ENCODE measurements around the gene ARFRP1. TPM values are rescaled to one million over a fixed set of nuclear protein-coding genes. Genes with fewer than 3 reads are reported as not detected.

Gene ARFRP1
- 10 to 100 TPM; 31.7 to 63.8 (median 42.0) TPM for total RNA-seq
- 10 to 100 TPM; 18.8 to 75.9 (median 52.2) TPM for polyA plus RNA-seq
- long read RNA-seq, donor 1, transcript ARFRP1-214 (8 exons, 2,559 nt) = major isoform, 7 of 32 reads
- long read RNA-seq, donor 1, partial matches to known transcripts = 13 of 32 reads
- long read RNA-seq, donor 1, other reads (novel, unspliced or antisense) = 7 of 32 reads
- long read RNA-seq, donor 2, partial matches to known transcripts = 9 of 11 reads
- long read RNA-seq, donor 2, other reads (novel, unspliced or antisense) = 0 of 11 reads
- long read RNA-seq, donor 3, transcript ARFRP1-214 (8 exons, 2,559 nt) = major isoform, 5 of 13 reads
- long read RNA-seq, donor 3, partial matches to known transcripts = 0 of 13 reads
- long read RNA-seq, donor 3, other reads (novel, unspliced or antisense) = 5 of 13 reads
- long read RNA-seq, donor 4, transcript ARFRP1-214 (8 exons, 2,559 nt) = major isoform, 13 of 41 reads
- long read RNA-seq, donor 4, partial matches to known transcripts = 6 of 41 reads
- long read RNA-seq, donor 4, other reads (novel, unspliced or antisense) = 18 of 41 reads
- long read RNA-seq, donor 5, transcript ARFRP1-214 (8 exons, 2,559 nt) = major isoform, 22 of 79 reads
- long read RNA-seq, donor 5, partial matches to known transcripts = 7 of 79 reads
- long read RNA-seq, donor 5, other reads (novel, unspliced or antisense) = 45 of 79 reads
- long read RNA-seq, donor 6, transcript ARFRP1-214 (8 exons, 2,559 nt) = major isoform, 7 of 29 reads
- long read RNA-seq, donor 6, partial matches to known transcripts = 1 of 29 reads
- long read RNA-seq, donor 6, other reads (novel, unspliced or antisense) = 16 of 29 reads
- long read RNA-seq, donor 7 = 0 reads
- long read RNA-seq, donor 8, transcript ARFRP1-214 (8 exons, 2,559 nt) = major isoform, 9 of 43 reads
- long read RNA-seq, donor 8, partial matches to known transcripts = 20 of 43 reads
- long read RNA-seq, donor 8, other reads (novel, unspliced or antisense) = 7 of 43 reads
- long read RNA-seq, donor 9, partial matches to known transcripts = 11 of 18 reads
- long read RNA-seq, donor 9, other reads (novel, unspliced or antisense) = 0 of 18 reads
- long read RNA-seq, donor 10, transcript ARFRP1-214 (8 exons, 2,559 nt) = major isoform, 5 of 9 reads
- long read RNA-seq, donor 10, partial matches to known transcripts = 0 of 9 reads
- long read RNA-seq, donor 10, other reads (novel, unspliced or antisense) = 0 of 9 reads

- intact Hi-C loops (cut with DNase I) = loop anchor here in 1 of 2 donors (10.0 kb wide), 1 partner anchor 147 kb away; no protein-coding TSS in a partner anchor
- WGBS, 4 donors = 0 to 1% (median 1%) methylated on average over 1 to 98 of the region's 98 CpGs
These were observed at the start of gene ARFRP1, which contains the start of gene ZGPAT for GRCh38 chr20:63707558-63708300. ARFRP1 (minus strand) TSS chr20:63707976; CDS start chr20:63707091, 885 bp downstream. ZGPAT (plus strand) TSS chr20:63708039; CDS start chr20:63708581, 542 bp downstream.

GRCh38 chr20:63756648-63756991 lies 48.8 kb upstream of the ARFRP1 start:
- Histone ChIP-seq H3K27ac (no peak overlapping the region), H3K4me3 (no peak overlapping the region), H3K9me3 (replicated peaks in 1 of 3) (no peaks in the 10 kb centered on the region), H3K36me3 (replicated peaks in 1 of 2) (no peaks in the 10 kb centered on the region), H3K27me3 (no peaks in the 10 kb centered on the region), H3K4me1 (replicated peaks in 1 of 2) (no peaks in the 10 kb centered on the region)
- TF ChIP-seq CTCF (IDR thresholded peaks at IDR 0.05) (no peak), POLR2A (IDR thresholded peaks at IDR 0.05) (no peak)
- intact Hi-C loops (cut with DNase I) = no loop called here
- 62 to 80% (median 73%) methylated on average over 8 of the region's 8 CpGs for WGBS, 4 donors
- DNase-seq = no peak

More at GRCh38 chr20:63707558-63708300, at the start of gene ARFRP1, which contains the start of gene ZGPAT:
- Histone ChIP-seq H3K4me1 (replicated peaks in 1 of 2) (peaks cover 19 to 22% of the 10 kb centered on the region in 2 donors), H3K27me3 (no peaks in the 10 kb centered on the region), H3K36me3 (replicated peaks in 1 of 2) (peaks cover 0 to 63% of the 10 kb centered on the region in 2 donors), H3K9me3 (replicated peaks in 1 of 3) (no peaks in the 10 kb centered on the region), H3K4me3 (peak within 1 kb of the TSS; percentile 79 to 95 (median 88)), H3K27ac (peak within 1 kb of the TSS; percentile 80 to 93 (median 90))
- peak; percentile 87 to 93 (median 89) for DNase-seq
- no peak for TF ChIP-seq CTCF (IDR thresholded peaks at IDR 0.05)
- peak; percentile 13 to 49 for TF ChIP-seq POLR2A (IDR thresholded peaks at IDR 0.05)

GRCh38 chr20:63755933-63756647 lies 48.3 kb upstream of the ARFRP1 start:
- TF ChIP-seq CTCF (IDR thresholded peaks at IDR 0.05) (no peak), POLR2A (IDR thresholded peaks at IDR 0.05) (no peak)
- intact Hi-C loops (cut with DNase I) = no loop called here
- WGBS, 4 donors = 79 to 86% (median 82%) methylated on average over 14 to 18 of the region's 18 CpGs
- no peaks in the 10 kb centered on the region for H3K4me1 ChIP-seq (replicated peaks in 1 of 2)
- H3K27ac ChIP-seq = no peak overlapping the region
- DNase-seq = no peak
- H3K27me3 ChIP-seq = no peaks in the 10 kb centered on the region
- no peak overlapping the region for H3K4me3 ChIP-seq
- H3K36me3 ChIP-seq (replicated peaks in 1 of 2) = no peaks in the 10 kb centered on the region
- H3K9me3 ChIP-seq (replicated peaks in 1 of 3) = no peaks in the 10 kb centered on the region
